Kidney capillary endothelial cell (primary cell): ENCODE data around the gene CLMP.
"Not testable (repeated sequence)": the region's sequence is repeated elsewhere in the genome, so short reads cannot be mapped to it uniquely, and the experiment has no call there.

ENCODE experiments used
- DNase-seq: peaks from one replicate; pipeline ENCODE4 v3.0.0-alpha.2; 2018; ENCODE audit warnings: low spot score

Gene CLMP

GRCh38 chr11:123082977-123083376 lies 112.1 kb downstream of the CLMP start:
- DNase-seq = no peak

GRCh38 chr11:123080015-123080414 lies 115.0 kb downstream of the CLMP start:
- DNase-seq = no peak

- no peak for DNase-seq
Measured at GRCh38 chr11:123076484-123076883, 118.6 kb downstream of the CLMP start.

- DNase-seq = no peak
Measured at GRCh38 chr11:123073343-123074057, 121.5 kb downstream of the CLMP start.

- no peak for DNase-seq
Measured at GRCh38 chr11:123072762-123073161, 122.3 kb downstream of the CLMP start.

- DNase-seq = no peak
Measured at GRCh38 chr11:123072332-123072761, 122.7 kb downstream of the CLMP start.

- no peak for DNase-seq
Measured at GRCh38 chr11:123069908-123070821, 124.9 kb downstream of the CLMP start.

- DNase-seq = no peak
Measured at GRCh38 chr11:123065621-123066020, 129.4 kb downstream of the CLMP start.

GRCh38 chr11:123063826-123064657 lies 131.0 kb downstream of the CLMP start:
- DNase-seq = no peak

- DNase-seq = peak; percentile 64
Measured at GRCh38 chr11:123062892-123063825, 131.9 kb downstream of the CLMP start.

GRCh38 chr11:123062158-123062891 lies 132.7 kb downstream of the CLMP start:
- peak; percentile 96 for DNase-seq

GRCh38 chr11:123061403-123062157 lies 133.5 kb downstream of the CLMP start, which contains the start of gene HSPA8:
Gene HSPA8 (minus strand): TSS chr11:123062136. CDS start chr11:123061324, 812 bp downstream.
- DNase-seq = no peak

- DNase-seq = no peak
Measured at GRCh38 chr11:123060277-123061000, 134.6 kb downstream of the CLMP start.

GRCh38 chr11:123059041-123059920 lies 135.8 kb downstream of the CLMP start:
- DNase-seq = not testable (repeated sequence)

- no peak for DNase-seq
Measured at GRCh38 chr11:123057661-123058305, 137.3 kb downstream of the CLMP start.

GRCh38 chr11:123056835-123057491 lies 138.1 kb downstream of the CLMP start:
- DNase-seq = no peak
